Stimulated activated CD4-positive, alpha-beta T cell treated with anti-CD3 and anti-CD28 coated beads, Interleukin-12 subunit alpha, Interleukin-12 subunit beta, amount 100 ng/mL, for 4 hours (primary cell): ENCODE data around the gene HTR3C.
"Not testable (repeated sequence)": the region's sequence is repeated elsewhere in the genome, so short reads cannot be mapped to it uniquely, and the experiment has no call there.

ENCODE experiments used
- DNase-seq: peaks from one replicate; pipeline ENCODE4 v3.0.0-alpha.2; 2020

The HTR3C gene, protein sequence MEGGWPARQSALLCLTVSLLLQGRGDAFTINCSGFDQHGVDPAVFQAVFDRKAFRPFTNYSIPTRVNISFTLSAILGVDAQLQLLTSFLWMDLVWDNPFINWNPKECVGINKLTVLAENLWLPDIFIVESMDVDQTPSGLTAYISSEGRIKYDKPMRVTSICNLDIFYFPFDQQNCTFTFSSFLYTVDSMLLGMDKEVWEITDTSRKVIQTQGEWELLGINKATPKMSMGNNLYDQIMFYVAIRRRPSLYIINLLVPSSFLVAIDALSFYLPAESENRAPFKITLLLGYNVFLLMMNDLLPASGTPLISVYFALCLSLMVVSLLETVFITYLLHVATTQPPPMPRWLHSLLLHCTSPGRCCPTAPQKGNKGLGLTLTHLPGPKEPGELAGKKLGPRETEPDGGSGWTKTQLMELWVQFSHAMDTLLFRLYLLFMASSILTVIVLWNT

DNA sequence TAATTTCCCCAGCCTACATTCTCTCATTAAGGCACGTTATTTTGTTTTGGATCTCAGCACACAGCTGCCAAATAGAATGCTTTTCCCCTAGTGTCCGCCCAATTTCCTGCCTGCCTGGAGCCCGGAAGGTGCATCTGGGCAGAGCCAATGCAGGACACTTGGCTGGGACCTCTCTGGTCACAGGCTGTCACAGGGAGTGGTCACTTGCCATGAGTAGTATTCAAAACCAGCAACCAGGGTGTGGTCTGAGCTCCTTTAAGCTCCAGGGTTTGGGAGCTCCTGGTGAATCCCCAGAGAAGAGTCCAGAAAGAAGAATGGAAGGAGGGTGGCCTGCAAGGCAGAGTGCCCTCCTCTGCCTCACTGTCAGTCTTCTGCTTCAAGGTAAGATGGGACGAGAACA lies at the start of gene HTR3C:
HTR3C (plus strand) TSS at position 281 of the 400 bp plus-strand sequence; CDS start at position 315, 34 bp downstream.
- DNase-seq: no peak

DNA sequence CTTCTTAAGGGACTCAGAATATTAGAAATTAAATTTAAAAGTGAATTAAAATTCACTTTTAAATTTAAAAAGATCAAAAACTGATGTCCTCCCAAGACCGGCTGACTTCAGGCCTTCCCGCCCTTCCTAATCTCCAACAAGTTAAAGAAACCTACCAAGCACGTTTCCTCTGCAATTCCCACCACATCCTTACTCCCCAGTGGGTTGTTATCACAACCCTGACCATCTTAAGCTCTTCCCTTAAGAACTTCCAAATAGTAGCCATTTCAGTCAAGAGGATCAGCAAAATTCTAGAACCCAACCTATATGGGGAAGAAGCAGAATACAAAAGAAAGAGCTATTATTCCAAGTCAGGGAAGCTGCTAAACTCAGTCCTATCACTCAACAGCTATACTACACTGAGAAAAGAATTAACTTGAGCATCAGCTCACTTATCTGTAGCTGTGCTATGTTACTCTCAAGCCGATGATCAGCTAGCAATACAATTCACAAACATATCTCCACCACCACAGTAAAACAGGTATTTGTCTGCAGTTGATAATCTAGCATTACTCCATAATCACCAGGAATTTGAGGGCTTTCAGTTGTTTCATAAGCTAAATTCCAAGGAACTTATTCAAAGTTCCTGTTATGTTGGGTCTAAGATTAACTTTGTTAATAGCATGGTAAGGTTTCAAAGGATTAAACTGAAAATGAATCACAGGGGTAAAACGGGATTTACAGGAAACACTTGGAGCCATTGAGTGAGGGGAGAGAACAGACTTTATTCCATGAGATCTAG lies 49.5 kb upstream of the HTR3C start:
- no peak for DNase-seq

DNA sequence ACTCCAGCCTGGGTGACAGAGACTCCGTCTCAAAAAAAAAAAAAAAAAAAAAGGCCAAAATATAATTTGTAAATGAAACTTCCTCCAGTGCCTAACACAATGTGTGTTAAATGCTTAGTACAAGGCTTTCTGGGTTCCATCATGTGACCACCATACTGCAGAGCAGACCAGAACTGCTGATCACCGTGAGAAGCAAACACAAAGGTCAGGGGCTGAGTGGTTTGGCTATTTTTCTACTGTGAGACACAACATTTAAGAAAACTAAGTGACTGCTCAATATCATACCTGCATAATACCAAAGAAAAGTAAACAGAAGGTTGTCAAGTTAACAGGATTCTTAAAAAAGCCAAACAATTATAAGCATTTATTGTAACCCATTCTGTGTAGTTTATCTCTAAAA lies 48.4 kb upstream of the HTR3C start:
- no peak for DNase-seq

DNA sequence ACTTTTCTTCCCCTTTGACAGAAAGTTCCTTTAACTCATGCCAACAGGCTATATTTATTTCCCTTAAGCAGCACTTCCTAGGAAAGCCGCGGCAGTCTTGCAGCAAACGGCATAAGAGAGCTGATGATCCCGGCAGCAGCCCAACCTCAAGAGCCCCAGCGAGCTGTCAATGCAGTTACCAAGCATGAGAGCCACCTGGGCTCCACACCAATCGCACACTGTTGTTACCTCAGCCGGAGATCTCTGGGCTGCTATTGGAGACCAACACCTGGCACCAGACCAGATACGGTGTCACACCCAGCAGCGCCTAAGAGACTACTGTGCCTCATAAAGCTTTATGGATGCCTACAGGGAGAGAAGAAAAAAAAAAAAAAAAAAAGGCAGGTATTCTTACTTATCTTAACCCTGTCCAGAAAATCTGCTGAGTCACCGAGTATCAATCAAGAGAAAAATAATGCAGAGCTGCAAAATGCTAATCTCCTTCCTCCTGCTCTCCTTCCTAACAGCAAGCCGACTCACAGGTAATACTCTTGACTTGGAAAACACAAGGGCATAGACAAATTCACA lies 46.8 kb upstream of the HTR3C start:
- DNase-seq: no peak

DNA sequence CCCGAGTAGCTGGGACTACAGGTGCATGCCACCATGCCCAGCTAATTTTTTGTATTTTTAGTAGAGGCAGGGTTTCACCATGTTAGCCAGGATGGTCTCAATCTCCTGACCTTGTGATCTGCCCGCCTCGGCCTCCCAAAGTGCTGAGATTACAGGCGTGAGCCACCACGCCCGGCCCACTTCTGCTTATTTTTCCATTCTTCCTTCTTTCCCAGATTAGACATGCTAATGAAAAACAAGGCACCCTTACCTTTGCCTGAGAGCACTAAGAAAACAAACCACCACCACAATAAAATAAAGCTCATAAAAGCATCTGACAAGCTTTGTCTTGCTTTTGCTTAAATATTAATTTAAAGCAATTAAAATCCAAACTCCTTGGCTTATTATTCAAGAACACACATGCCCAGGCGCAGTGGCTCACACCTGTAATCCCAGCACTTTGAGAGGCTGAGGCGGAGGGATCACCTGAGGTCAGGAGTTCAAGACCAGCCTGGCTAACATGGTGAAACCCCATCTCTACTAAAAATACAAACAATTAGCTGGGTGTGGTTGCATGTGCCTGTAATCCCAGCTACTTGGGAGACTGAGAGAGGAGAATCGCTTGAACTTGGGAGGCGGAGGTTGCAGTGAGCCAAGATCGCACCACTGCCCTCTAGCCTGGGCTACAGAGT lies 45.6 kb upstream of the HTR3C start:
- DNase-seq: not testable (repeated sequence)

DNA sequence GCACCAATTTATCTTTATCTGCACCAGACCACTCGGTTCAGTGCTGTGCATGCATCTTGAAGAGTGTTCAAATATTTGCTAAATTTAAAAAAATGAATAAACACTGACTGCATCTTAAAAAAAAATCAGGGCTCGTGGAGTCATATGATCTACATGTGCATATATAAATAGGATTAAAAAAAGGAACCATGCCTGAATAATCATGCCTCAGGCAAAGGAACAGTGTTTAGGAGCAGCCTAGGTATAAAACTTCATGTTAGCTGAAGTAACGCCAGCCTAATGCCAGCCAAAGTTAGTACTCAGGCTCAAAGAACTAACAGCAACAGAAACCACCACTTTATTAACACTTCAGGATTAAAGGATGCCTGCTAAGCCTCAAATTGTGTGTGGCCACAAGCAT lies 44.7 kb upstream of the HTR3C start:
- DNase-seq: no peak

DNA sequence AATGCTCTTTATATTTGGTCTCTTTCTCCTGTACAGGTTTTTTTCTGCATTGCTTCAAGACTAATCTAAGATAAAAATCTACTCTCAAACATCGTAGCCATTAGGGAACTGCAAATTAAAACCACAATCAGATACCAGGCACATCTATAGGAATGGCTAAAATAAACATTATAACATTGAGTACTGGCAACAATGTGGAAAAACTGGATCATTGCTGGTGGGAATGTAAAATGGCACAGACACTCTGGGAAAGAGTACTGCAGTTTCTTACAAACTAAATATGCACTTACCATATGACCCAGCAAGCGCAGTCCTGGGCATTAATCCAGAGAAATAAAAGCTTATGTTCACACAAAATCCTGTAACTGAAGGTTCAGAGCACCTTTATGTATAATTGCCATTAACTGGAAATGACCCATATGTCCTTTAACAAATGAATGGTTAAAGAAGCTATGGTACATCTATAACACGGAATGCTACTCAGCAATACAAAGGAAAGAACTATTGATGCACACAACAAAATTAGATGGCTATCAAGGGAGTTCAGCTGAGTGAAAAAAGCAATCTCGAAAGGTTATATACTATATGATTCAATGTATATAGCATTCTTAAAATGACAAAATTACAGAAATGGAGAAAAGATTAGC lies 41.5 kb upstream of the HTR3C start:
- no peak for DNase-seq

DNA sequence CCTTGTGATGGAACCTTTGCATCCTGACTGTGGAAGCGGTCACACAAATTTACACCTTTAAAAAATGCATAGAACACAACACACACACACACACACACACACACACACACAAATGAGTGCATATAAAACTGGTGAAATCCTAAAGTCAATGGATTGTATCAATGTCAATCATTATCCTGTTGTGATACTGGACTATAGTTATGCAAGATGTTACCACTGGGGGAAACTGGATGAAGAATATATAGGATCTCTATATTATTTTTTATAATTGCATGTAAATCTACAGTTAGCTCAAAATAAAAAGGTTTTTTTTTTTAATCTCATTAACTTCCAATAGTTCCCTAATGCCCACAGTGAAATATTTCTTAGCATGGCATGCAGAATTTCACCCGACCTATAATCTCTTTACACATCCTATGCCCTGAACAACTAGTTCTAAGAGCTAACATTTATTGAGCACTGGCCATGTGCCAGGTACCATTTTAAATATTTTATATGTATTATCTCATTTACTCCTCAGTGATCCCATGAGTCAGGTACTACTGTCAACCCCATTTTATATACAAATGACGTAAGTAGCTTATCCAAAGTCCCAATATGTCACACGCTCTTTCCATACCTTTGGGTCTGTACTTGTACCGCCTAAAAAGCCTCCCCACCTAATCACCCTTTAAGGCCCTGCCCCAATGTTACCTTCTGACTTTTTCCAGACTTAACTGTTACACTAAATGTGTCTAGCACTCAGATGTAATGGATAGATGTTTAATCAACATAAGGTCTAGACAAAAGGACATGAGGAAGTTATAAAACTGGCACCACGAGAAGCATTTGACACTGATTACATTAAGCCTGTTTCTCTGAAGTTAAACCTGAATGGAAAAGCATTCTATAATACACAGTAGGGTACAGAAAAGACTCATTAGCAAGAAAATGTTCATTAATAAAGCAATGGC lies 40.6 kb upstream of the HTR3C start:
- no peak for DNase-seq

DNA sequence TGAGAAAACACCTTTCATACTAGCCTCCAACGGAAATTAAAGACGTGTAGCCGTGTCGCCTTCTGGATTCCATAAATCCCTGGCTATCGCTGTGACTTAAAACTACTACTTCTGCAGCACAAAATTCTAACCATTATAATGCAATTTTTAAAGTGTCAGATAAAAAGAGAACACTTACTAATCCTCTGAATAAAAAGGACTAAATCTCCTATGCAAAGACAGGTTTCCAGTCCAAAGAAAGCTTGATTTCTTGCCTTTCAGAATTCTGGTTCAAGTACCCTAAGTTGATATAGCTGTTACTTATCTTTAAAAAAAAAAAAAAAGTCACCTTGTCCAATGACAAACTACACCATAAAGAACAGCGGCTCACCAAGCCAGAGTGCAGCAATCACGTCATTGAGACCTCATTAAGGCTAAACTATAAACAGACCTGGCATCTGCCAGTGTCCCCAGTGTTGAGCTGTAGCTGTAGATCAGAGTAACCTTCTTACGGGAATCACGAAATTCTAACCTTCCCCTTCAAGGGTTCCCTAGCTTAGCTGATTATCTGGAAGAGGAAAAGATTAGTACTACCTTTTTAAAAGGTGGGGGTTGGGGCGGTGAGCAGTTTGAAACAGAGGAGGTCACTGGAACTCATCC lies 37.3 kb upstream of the HTR3C start:
- DNase-seq: no peak

DNA sequence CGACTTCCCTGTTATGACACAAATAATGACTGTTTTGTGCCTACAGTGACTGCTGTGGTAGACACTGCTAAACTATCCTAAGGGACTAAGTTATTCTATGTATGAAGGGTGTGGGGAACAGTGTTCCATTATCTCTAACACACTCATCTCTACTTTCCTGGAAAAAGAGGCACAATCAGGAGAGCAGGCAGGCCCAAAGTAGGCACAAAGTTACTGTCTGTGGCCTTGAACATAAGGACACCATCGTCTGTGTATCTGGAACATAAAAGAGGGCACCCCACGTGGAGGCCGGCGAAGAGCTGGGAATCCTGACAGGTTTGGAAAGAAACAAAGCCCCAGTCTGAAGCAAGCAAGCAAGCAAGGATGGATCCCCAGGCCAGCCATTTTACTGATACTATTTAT lies 36.7 kb upstream of the HTR3C start:
- no peak for DNase-seq

DNA sequence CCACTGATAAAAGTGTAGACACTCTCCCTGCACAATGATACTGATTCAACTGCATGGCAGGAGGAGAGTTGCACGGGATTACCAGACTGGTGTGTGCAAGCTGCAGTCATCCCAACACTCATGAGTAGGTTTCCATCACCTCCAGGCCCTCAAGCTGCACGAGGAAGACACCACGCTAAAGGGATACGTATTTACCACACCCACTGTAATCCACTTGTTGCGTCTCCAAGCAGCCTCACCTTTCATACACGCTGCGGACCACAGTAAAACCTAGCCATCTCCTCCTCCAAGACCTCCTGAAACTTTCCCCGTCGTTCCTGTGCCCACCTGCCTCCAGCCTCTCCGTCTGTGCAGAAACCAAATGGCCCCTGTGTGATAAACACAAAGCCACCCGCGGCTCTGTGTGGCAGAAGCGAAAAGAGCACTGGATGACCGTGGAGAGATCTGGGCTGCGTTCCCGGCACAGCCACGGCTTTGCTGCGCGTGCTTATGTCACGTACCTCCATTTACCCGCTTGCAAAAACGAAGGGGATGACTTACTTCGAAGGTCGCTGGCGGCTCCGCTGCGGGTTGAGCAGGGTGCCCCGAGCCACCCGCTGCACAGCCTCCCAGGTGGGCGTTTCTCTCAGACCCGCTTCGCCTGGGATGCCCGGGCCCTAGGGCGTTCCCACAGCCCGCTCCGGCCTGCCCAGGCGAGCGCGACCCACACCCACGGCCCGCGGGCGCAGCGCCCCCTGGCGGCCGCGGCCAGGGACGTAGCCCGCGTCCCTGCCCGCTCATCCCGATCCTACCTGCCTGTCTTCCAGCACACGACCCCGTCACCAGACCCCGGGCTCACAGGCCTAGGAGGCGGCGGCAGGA lies 35.8 kb upstream of the HTR3C start:
- peak; percentile 52 for DNase-seq

DNA sequence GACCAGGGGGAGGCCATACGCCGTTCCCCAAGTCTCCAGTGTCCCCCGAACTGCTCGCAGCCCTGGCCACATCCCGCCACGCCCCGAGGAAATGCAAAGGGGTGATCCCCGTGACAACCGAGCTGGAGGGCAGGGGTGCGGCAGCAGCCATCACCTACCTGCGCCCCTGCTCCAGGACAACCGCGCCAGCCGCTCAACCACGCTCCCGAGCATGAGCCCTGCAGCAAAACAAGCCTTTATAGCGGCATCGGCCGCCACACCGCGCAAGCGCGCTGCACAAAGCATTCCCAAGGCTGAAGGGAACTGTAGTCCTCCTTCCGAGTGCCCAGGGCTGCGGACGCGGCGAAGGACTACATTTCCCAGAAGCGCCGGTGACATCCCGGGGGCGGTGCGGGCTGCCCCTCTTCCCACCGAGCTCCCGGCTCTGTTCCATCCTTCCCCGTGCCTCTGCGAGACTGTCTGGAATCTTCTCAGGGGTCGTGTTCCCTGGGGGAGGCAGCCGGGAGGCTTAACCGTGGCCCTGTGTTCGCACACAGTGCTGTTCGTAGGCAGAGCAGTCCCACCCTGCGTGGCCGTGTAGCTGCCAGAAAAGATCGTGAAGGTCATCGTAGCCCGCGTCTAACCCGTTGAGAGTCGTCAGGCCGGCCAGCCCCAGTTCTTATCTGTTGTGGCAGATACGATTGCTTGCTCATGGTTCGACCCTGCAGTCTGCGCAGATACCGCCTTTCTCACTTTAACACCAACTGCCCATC lies 35.0 kb upstream of the HTR3C start, which contains the start of gene ABCC5:
ABCC5 (minus strand) TSS at position 213 of the 752 bp plus-strand sequence. CDS start 3,492 bp downstream, outside the sequence.
- peak; percentile 82 for DNase-seq

DNA sequence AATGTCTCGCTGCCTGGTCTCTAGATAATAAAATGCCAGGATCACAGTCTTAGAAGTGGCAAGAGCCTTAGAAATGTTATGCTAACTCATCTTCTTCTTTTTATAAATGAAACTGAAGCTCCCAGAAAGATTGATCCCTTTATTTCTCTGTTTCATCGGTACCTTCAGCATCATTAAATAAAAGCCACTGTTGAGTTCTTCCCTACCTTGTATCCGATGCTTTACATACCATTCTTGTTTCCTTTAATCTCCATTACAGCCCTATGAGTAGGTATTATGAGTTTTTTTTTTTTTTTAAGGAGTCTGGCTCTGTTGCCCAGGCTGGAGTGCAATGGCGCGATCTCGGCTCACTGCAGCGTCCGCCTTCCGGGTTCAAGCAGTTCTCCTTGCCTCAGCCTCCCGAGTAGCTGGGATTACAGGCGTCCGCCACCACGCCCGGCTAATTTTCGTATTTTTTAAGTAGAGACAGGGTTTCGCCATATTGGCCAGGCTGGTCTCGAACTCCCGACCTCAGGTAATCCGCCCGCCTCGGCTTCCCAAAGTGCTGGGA lies 34.3 kb upstream of the HTR3C start:
- DNase-seq: no peak

DNA sequence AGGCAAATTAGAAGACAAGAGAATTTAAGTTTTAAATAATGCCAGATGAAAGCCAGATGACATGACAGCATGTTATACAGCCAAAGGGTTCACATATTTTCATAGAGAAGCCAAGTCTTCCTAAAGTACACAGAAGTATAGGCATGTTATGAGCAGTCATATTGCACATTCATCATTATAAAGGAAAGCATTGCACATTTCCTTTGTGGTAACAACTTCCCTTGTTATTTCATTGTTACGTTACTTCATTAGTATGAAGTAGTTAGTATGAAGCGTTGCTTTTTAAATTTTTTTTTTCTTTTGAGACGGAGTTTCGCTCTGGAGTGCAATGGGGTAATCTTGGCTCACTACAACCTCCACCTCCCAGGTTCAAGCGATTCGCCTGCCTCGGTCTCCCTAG lies 30.5 kb upstream of the HTR3C start:
- DNase-seq: no peak

DNA sequence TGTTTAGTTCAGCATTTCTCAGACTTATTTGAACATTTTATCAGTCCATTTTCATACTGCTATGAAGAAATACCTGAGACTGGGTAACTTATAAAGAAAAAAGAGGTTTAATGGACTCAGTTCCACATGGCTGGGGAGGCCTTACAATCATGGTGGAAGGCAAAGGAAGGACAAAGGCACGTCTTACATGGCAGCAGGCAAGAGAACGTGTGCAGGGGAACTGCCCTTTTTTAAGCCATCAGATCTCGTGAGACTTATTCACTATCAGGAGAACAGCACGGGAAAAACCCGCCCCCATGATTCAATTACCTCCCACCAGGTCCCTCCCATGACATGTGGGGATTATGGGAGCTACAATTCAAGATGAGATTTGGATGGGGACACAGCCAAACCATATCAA lies 27.6 kb upstream of the HTR3C start:
- DNase-seq: not testable (repeated sequence)

DNA sequence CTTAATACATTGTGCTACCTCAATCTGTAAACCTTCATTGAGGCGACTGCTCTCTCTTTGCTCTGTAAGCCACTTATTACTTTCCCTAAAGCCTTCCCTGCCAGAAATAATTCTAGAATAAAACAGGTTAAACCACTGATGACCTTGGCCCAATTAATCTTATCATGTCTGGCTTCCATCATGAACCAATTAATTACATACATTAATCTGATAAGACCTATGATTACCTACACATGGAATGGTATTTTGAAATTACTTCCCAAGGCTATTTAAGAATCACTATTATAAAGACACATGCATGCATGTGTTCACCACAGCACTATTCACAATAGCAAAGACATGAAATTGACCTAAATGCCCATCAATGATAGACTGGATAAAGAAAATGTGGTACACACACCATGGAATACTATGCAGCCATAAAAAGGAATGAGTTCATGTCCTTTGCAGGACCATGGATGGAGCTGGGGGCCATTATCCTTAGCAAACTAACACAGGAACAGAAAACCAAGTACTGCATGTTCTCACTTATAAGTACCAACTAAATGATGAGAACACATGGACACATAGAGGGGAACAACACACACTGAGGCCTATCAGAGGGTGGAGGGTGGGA lies 24.5 kb upstream of the HTR3C start:
- not testable (repeated sequence) for DNase-seq

DNA sequence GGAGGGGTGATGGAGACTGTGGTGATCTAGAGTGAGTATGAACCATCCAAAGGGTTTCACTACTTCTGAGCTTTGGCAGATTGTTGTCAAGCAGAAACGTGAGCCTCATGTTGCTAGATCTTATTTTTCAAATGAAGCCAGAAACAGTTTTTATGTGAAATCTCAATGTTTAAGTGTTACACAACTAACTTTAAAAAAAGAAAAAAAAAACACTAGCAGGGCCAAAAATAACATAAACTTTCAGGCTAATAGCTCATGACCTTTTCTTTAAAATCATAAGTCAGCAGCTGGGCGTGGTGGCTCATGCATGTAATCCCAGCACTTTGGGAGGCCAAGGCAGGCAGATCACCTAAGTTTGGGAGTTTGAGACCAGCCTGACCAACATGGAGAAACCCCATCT lies 23.4 kb upstream of the HTR3C start:
- no peak for DNase-seq

DNA sequence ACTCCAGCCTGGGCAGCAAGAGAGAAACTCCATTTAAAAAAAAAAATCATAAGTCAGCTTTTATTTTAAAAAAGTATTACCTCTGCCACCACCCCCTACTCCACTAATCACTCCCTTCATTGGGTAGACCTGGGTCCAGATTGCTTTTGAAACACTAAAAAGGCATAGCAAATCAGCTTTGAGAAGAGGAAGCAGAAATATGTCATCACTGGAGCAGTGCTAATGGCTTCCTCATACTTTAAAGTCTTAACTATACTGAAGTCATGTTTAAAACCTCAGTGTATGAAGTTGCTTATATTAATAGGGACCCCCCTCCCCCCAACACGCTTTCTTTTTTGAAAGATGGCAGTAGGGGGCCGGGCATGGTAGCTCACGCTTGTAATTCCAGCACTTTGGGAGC lies 22.3 kb upstream of the HTR3C start:
- no peak for DNase-seq
